ENCODE results near the gene FAM174C. TPM values are rescaled to one million over a fixed set of nuclear protein-coding genes. Genes with fewer than 3 reads are reported as not detected.

FAM174C gene
- total and polyA plus RNA-seq, 2 experiments from 2014 or later = 31.2 to 34.4 TPM

DNA sequence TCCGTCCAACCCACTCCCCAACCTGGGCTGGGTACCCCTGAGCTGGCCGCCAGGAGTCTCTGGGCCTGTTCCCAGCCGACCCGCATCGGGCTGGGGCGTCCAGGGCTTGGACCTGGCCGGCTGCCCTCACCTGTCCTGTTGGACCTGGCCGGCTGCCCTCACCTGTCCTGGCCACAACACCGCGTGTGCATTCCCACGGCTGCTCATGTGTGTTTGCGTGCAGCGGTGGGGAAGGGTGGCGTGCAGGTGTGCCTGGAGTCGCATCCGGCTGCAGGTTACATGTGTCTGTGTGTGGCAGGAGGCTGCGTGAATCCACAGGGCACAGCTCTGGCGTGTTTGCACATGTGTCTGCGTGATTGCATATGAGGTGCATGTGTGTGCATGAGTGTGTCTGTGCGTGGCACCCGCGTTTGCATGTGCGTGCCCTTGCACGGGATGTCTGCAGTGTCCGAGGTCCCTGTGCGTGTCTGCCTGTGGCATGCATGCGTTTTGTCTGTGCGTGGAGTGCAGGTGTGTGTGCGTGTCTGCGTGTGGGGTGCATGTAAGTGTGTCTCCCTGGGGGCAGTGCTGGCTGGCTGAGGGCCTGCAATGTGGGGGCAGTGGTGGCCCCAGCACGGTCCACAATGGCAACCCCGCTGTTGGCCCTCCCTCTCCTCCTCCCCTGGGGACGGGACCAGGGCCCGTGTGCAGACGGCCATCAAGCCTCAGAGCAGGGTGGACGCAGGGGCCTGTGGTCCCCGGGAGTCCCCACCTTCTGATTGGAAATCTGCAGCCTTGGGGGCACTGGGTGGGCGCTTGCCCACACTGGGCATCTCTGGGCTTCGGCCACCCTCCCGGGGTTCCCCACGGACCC lies 13.7 kb downstream of the FAM174C start:
- no peaks in the 10 kb centered on the region for H3K9me3 ChIP-seq (ENCODE audit: low read depth)
- no peak overlapping the region for H3K4me3 ChIP-seq
- no peak for TF ChIP-seq CTCF (IDR thresholded peaks at IDR 0.05; ENCODE audit: low read depth, low read length)
- no peak for DNase-seq (ENCODE audit: low read depth in 1 of 2, low spot score in 1 of 2)
- H3K27ac ChIP-seq = no peak overlapping the region
- H3K4me1 ChIP-seq (ENCODE audit: low read depth) = no peaks in the 10 kb centered on the region
- H3K36me3 ChIP-seq = no peaks in the 10 kb centered on the region
- no peaks in the 10 kb centered on the region for H3K27me3 ChIP-seq

GRCh38 chr19:1289686-1290025 lies 14.3 kb downstream of the FAM174C start:
- Histone ChIP-seq H3K36me3 (no peaks in the 10 kb centered on the region), H3K4me1 (ENCODE audit: low read depth) (no peaks in the 10 kb centered on the region), H3K27ac (no peak overlapping the region), H3K27me3 (no peaks in the 10 kb centered on the region), H3K4me3 (no peak overlapping the region), H3K9me3 (ENCODE audit: low read depth) (no peaks in the 10 kb centered on the region)
- DNase-seq (ENCODE audit: low read depth in 1 of 2, low spot score in 1 of 2) = no peak
- no peak for TF ChIP-seq CTCF (IDR thresholded peaks at IDR 0.05; ENCODE audit: low read depth, low read length)

- H3K36me3 ChIP-seq = no peaks in the 10 kb centered on the region
- no peak overlapping the region for H3K27ac ChIP-seq
- no peaks in the 10 kb centered on the region for H3K4me1 ChIP-seq (ENCODE audit: low read depth)
- H3K4me3 ChIP-seq = no peak overlapping the region
- no peaks in the 10 kb centered on the region for H3K9me3 ChIP-seq (ENCODE audit: low read depth)
- TF ChIP-seq CTCF (IDR thresholded peaks at IDR 0.05; ENCODE audit: low read depth, low read length) = no peak
- peaks cover 4% of the 10 kb centered on the region for H3K27me3 ChIP-seq
- no peak for DNase-seq (ENCODE audit: low read depth in 1 of 2, low spot score in 1 of 2)
Observed at GRCh38 chr19:1290196-1290702, 14.9 kb downstream of the FAM174C start.

DNA sequence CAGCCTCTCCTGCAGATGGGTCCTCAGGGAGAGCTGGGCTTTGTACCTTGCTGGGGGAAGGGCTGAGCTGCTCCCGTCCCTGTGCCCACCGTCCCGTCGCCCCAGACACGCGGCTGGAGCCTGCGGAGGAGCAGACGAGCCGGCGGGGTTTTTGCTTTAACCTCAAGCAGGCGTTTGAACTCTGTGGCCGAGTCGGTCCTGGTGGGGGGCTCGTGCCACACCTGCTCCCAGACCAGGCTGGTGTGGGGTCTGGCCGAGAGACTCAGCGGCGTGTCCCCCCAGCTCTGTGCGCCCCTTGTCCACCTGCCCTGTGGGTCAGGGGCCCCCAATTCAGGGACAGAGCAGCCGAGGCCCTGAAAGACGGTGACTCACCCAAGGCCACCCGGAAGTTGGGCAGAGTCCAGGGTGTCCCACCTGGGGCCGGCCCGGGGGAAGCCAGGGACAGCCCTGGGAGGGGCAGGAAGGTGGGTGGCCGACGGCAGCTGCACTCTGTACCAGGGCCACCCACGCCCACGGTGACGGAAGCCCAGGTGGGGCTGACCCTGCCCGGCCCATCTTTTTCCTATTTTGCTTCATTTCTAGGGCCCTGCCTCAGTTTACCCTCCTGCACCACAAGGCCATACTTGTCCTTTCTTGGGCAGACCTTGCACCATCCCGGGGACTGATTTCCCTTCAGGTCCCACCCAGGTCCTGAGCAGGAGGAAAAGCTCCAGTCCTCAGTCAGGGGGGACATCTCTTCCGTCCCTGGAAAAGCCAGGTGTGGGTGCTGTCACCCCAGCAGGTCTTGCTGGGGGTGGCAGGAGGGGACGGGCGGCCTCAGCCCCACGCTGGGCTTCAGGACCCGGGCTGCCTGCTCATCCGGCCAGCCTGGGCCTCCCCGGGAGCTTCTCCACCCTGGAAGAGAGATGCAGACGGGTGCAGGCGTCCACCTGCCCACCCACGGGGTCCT lies 15.6 kb downstream of the FAM174C start:
- no peak for TF ChIP-seq CTCF (IDR thresholded peaks at IDR 0.05; ENCODE audit: low read depth, low read length)
- no peaks in the 10 kb centered on the region for H3K9me3 ChIP-seq (ENCODE audit: low read depth)
- no peak for DNase-seq (ENCODE audit: low read depth in 1 of 2, low spot score in 1 of 2)
- H3K36me3 ChIP-seq = no peaks in the 10 kb centered on the region
- no peaks in the 10 kb centered on the region for H3K4me1 ChIP-seq (ENCODE audit: low read depth)
- no peak overlapping the region for H3K27ac ChIP-seq
- peaks cover 6% of the 10 kb centered on the region for H3K27me3 ChIP-seq
- no peak overlapping the region for H3K4me3 ChIP-seq

- no peak overlapping the region for H3K4me3 ChIP-seq
- DNase-seq (ENCODE audit: low read depth in 1 of 2, low spot score in 1 of 2) = no peak
- H3K27ac ChIP-seq = no peak overlapping the region
- H3K36me3 ChIP-seq = no peaks in the 10 kb centered on the region
- no peaks in the 10 kb centered on the region for H3K4me1 ChIP-seq (ENCODE audit: low read depth)
- H3K27me3 ChIP-seq = peaks cover 6% of the 10 kb centered on the region
- no peaks in the 10 kb centered on the region for H3K9me3 ChIP-seq (ENCODE audit: low read depth)
- TF ChIP-seq CTCF (IDR thresholded peaks at IDR 0.05; ENCODE audit: low read depth, low read length) = no peak
Observed at GRCh38 chr19:1291761-1292418, 16.6 kb downstream of the FAM174C start.

Measured in cardiac muscle cell (in vitro differentiated cells and primary cell).